Measurements from ENCODE around the gene PTPN5.

PTPN5 gene

GRCh38 chr11:18709414-18709813 lies 82.2 kb downstream of the PTPN5 start:
- H3K4me3 ChIP-seq (replicated peaks; ENCODE audit: insufficient read depth, low read length): no peak overlapping the region
- H3K27ac ChIP-seq (replicated peaks): no peak overlapping the region
- no peak for DNase-seq (ENCODE audit: low read depth in 1 of 2, low spot score in 1 of 2)
- peaks cover 28% of the 10 kb centered on the region for H3K27me3 ChIP-seq (ENCODE audit: insufficient read depth, poor library complexity, severe bottlenecking)
- TF ChIP-seq CTCF (IDR thresholded peaks at IDR 0.05; ENCODE audit: insufficient read depth, low read length) (no peak), SPI1 (IDR thresholded peaks at IDR 0.05; ENCODE audit: borderline replicate concordance, low read depth) (no peak), GABPA (IDR thresholded peaks at IDR 0.05; ENCODE audit: low read depth) (no peak), POLR2AphosphoS5 (IDR thresholded peaks at IDR 0.05; ENCODE audit: low read depth) (no peak), REST (IDR thresholded peaks at IDR 0.05; ENCODE audit: insufficient replicate concordance, low read depth) (no peak)

GRCh38 chr11:18707811-18708340 lies 83.7 kb downstream of the PTPN5 start:
- no peak overlapping the region for H3K4me3 ChIP-seq (replicated peaks; ENCODE audit: insufficient read depth, low read length)
- peaks cover 32% of the 10 kb centered on the region for H3K27me3 ChIP-seq (ENCODE audit: insufficient read depth, poor library complexity, severe bottlenecking)
- TF ChIP-seq REST (IDR thresholded peaks at IDR 0.05; ENCODE audit: insufficient replicate concordance, low read depth) (no peak), POLR2AphosphoS5 (IDR thresholded peaks at IDR 0.05; ENCODE audit: low read depth) (no peak), CTCF (IDR thresholded peaks at IDR 0.05; ENCODE audit: insufficient read depth, low read length) (no peak), SPI1 (IDR thresholded peaks at IDR 0.05; ENCODE audit: borderline replicate concordance, low read depth) (no peak), GABPA (IDR thresholded peaks at IDR 0.05; ENCODE audit: low read depth) (no peak)
- no peak for DNase-seq (ENCODE audit: low read depth in 1 of 2, low spot score in 1 of 2)
- H3K27ac ChIP-seq (replicated peaks): no peak overlapping the region

GRCh38 chr11:18706330-18707243 lies 85.0 kb downstream of the PTPN5 start:
- Histone ChIP-seq H3K27ac (replicated peaks) (no peak overlapping the region), H3K4me3 (replicated peaks; ENCODE audit: insufficient read depth, low read length) (no peak overlapping the region), H3K27me3 (ENCODE audit: insufficient read depth, poor library complexity, severe bottlenecking) (peaks cover 32% of the 10 kb centered on the region)
- no peak for DNase-seq (ENCODE audit: low read depth in 1 of 2, low spot score in 1 of 2)
- TF ChIP-seq REST (IDR thresholded peaks at IDR 0.05; ENCODE audit: insufficient replicate concordance, low read depth) (no peak), CTCF (IDR thresholded peaks at IDR 0.05; ENCODE audit: insufficient read depth, low read length) (no peak), SPI1 (IDR thresholded peaks at IDR 0.05; ENCODE audit: borderline replicate concordance, low read depth) (no peak), GABPA (IDR thresholded peaks at IDR 0.05; ENCODE audit: low read depth) (no peak), POLR2AphosphoS5 (IDR thresholded peaks at IDR 0.05; ENCODE audit: low read depth) (no peak)

Measured in HL-60 (cell line).